NOMO-1 treated with dmso at 0.1 percent for 144 hours (cell line): ENCODE measurements around the gene TH.
A peak's percentile ranks its signal among the peaks of the same experiment; 100 is the strongest.

ENCODE experiments used
- DNase-seq: peaks from one replicate; lab custom pipeline; 2025; ENCODE audit not compliant: unreplicated experiment; lab: John Stamatoyannopoulos, UW

The TH gene

GRCh38 chr11:2163428-2163978 is 8.1 kb downstream of the TH start:
- no peak for DNase-seq

- no peak for DNase-seq
Observed at GRCh38 chr11:2160736-2161259, 10.8 kb downstream of the TH start, which contains the start of gene INS. TSS of gene INS (minus strand) at chr11:2161209. CDS start at chr11:2160971, 238 bp downstream.

GRCh38 chr11:2159536-2160413 is 11.8 kb downstream of the TH start:
- no peak for DNase-seq

- no peak for DNase-seq
Observed at GRCh38 chr11:2158966-2159365, 12.6 kb downstream of the TH start.

- DNase-seq: no peak
Observed at GRCh38 chr11:2158296-2158737, 13.3 kb downstream of the TH start.

GRCh38 chr11:2157294-2158040 is 14.1 kb downstream of the TH start:
- DNase-seq: no peak

- no peak for DNase-seq
Observed at GRCh38 chr11:2156416-2157182, 15.0 kb downstream of the TH start.

GRCh38 chr11:2155511-2155910 is 16.1 kb downstream of the TH start:
- DNase-seq: no peak

GRCh38 chr11:2154889-2155288 is 16.7 kb downstream of the TH start:
- no peak for DNase-seq

- DNase-seq: no peak
Observed at GRCh38 chr11:2154195-2154585, 17.4 kb downstream of the TH start.

GRCh38 chr11:2153581-2154194 is 17.9 kb downstream of the TH start:
- no peak for DNase-seq

- peak; percentile 40 for DNase-seq
Observed at GRCh38 chr11:2151500-2152257, 19.9 kb downstream of the TH start.

GRCh38 chr11:2149864-2150847 is 21.5 kb downstream of the TH start:
- DNase-seq: no peak

- no peak for DNase-seq
Observed at GRCh38 chr11:2149460-2149859, 22.2 kb downstream of the TH start.

- DNase-seq: no peak
Observed at GRCh38 chr11:2148595-2148994, 23.0 kb downstream of the TH start.

- DNase-seq: no peak
Observed at GRCh38 chr11:2147391-2147790, 24.2 kb downstream of the TH start.

GRCh38 chr11:2146051-2146450 is 25.6 kb downstream of the TH start:
- no peak for DNase-seq

- DNase-seq: no peak
Observed at GRCh38 chr11:2144544-2145248, 26.9 kb downstream of the TH start.
